HG02571 (cell line): Measurements from ENCODE around the gene ORM1.
"Not testable (repeated sequence)": the region's sequence is repeated elsewhere in the genome, so short reads cannot be mapped to it uniquely, and the experiment has no call there.

Experiments used
- ATAC-seq: cut with Tn5 transposase; IDR thresholded peaks from one replicate; pipeline ENCODE4 v1.9.1; 2021; ENCODE audit warnings: mild to moderate bottlenecking, moderate library complexity; ENCODE audit not compliant: unreplicated experiment

Gene ORM1

GRCh38 chr9:114322160-114322818 is 609 bp upstream of the ORM1 start:
- not testable (repeated sequence) for ATAC-seq

GRCh38 chr9:114323849-114324248 is 951 bp downstream of the ORM1 start:
- not testable (repeated sequence) for ATAC-seq

GRCh38 chr9:114324492-114324891 is 1.6 kb downstream of the ORM1 start:
- ATAC-seq, result no peak

GRCh38 chr9:114324965-114325364 is 2.1 kb downstream of the ORM1 start:
- ATAC-seq, result not testable (repeated sequence)

GRCh38 chr9:114325684-114326254 is 2.9 kb downstream of the ORM1 start:
- ATAC-seq, result not testable (repeated sequence)

GRCh38 chr9:114327749-114328148 is 4.9 kb downstream of the ORM1 start:
- no peak for ATAC-seq

- not testable (repeated sequence) for ATAC-seq
These were observed 5.5 kb downstream of the ORM1 start for GRCh38 chr9:114328357-114328820.

GRCh38 chr9:114328937-114329624 is 6.2 kb downstream of the ORM1 start:
- ATAC-seq, result not testable (repeated sequence)

- not testable (repeated sequence) for ATAC-seq
These were observed 6.7 kb downstream of the ORM1 start, which contains the start of gene ORM2 for GRCh38 chr9:114329625-114330022. Gene ORM2, plus strand, starts transcription at chr9:114329869. Its CDS starts 36 bp downstream, at chr9:114329905.

- no peak for ATAC-seq
These were observed 7.7 kb downstream of the ORM1 start for GRCh38 chr9:114330636-114331035.

- not testable (repeated sequence) for ATAC-seq
These were observed 8.6 kb downstream of the ORM1 start for GRCh38 chr9:114331229-114332195.

- ATAC-seq, result not testable (repeated sequence)
These were observed 9.7 kb downstream of the ORM1 start for GRCh38 chr9:114332474-114333040.

- ATAC-seq, result not testable (repeated sequence)
These were observed 10.8 kb downstream of the ORM1 start for GRCh38 chr9:114333718-114334117.

GRCh38 chr9:114334490-114334889 is 11.6 kb downstream of the ORM1 start:
- ATAC-seq, result no peak

GRCh38 chr9:114335745-114336144 is 12.8 kb downstream of the ORM1 start:
- no peak for ATAC-seq

- no peak for ATAC-seq
These were observed 13.3 kb downstream of the ORM1 start for GRCh38 chr9:114336157-114336556.

GRCh38 chr9:114336699-114337395 is 13.9 kb downstream of the ORM1 start:
- ATAC-seq, result no peak

- no peak for ATAC-seq
These were observed 15.3 kb downstream of the ORM1 start for GRCh38 chr9:114338187-114338586.

- ATAC-seq, result no peak
These were observed 16.4 kb downstream of the ORM1 start for GRCh38 chr9:114339130-114339908.
